Gastrocnemius medialis (tissue), 4 donors: ENCODE results near the gene PRH1.

Experiments used
- POLR2A ChIP-seq, 2 donors: fragments of 450-650 bp; IDR thresholded peaks; one replicate each; pipeline ENCODE4 v1.6.1; 2017; ENCODE audit warnings: antibody characterized with exemption in 2 of 2, mild to moderate bottlenecking in 2 of 2, moderate library complexity in 2 of 2
- TF ChIP-seq, protein P1 (sequence below), 5 experiments: fragments of 450-650 bp in 3 of 5; fragments of 200-600 bp in 2 of 5; sonication (generic) in 2 of 5; IDR thresholded peaks in 4 of 5; conservative IDR thresholded peaks in 1 of 5; 1 replicate in 4 of 5; 2 replicates in 1 of 5; pipeline ENCODE4 v1.5.1; 2016 to 2019; ENCODE audit warnings: antibody characterized with exemption in 5 of 5, mild to moderate bottlenecking in 3 of 5, moderate library complexity in 3 of 5

GRCh38 chr12:10891937-10892336 is 7.9 kb upstream of the PRH1 start:
- no peak for TF ChIP-seq POLR2A (IDR thresholded peaks at IDR 0.05)
- TF ChIP-seq, protein P1, sequence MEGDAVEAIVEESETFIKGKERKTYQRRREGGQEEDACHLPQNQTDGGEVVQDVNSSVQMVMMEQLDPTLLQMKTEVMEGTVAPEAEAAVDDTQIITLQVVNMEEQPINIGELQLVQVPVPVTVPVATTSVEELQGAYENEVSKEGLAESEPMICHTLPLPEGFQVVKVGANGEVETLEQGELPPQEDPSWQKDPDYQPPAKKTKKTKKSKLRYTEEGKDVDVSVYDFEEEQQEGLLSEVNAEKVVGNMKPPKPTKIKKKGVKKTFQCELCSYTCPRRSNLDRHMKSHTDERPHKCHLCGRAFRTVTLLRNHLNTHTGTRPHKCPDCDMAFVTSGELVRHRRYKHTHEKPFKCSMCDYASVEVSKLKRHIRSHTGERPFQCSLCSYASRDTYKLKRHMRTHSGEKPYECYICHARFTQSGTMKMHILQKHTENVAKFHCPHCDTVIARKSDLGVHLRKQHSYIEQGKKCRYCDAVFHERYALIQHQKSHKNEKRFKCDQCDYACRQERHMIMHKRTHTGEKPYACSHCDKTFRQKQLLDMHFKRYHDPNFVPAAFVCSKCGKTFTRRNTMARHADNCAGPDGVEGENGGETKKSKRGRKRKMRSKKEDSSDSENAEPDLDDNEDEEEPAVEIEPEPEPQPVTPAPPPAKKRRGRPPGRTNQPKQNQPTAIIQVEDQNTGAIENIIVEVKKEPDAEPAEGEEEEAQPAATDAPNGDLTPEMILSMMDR (IDR thresholded peaks at IDR 0.05 in 4 of 5, conservative IDR thresholded peaks at IDR 0.05 in 1 of 5): no peak
